OCI-LY3 (cell line): ENCODE results near the gene GRM8.

Experiments
- H2AFZ ChIP-seq: fragments of 200-600, 300-600 bp; shearing (Covaris generic); 2 replicates; pipeline ENCODE4 v1.6.0; 2014; ENCODE audit warnings: antibody characterized with exemption, low read depth, low read length
- H3K27ac ChIP-seq: fragments of 200-600, 300-600 bp; sonication (generic); 2 replicates; pipeline ENCODE4 v1.5.1; 2014; ENCODE audit warnings: mild to moderate bottlenecking, low read length, moderate library complexity, mixed read lengths
- H3K27me3 ChIP-seq: fragments of 200-600, 300-600 bp; sonication (generic); 2 replicates; pipeline ENCODE4 v1.6.1; 2014; ENCODE audit warnings: low read depth, low read length, mixed read lengths
- H3K36me3 ChIP-seq: fragments of 200-600, 300-600 bp; sonication (generic); replicated peaks from 2 replicates; pipeline ENCODE3; 2014; ENCODE audit warnings: low read depth, low read length, mixed read lengths
- H3K4me1 ChIP-seq: fragments of 300-600, 200-600 bp; sonication (generic); 2 replicates; pipeline ENCODE4 v1.6.1; 2014; ENCODE audit warnings: low read length, mixed read lengths
- H3K4me2 ChIP-seq: fragments of 200-600, 300-600 bp; sonication (generic); 2 replicates; pipeline ENCODE4 v1.6.1; 2014; ENCODE audit warnings: low read length, mixed read lengths
- H3K4me3 ChIP-seq: fragments of 300-600, 200-600 bp; sonication (generic); 2 replicates; pipeline ENCODE4 v1.5.1; 2014; ENCODE audit warnings: antibody characterized with exemption, mild to moderate bottlenecking, low read length, moderate library complexity
- H3K79me2 ChIP-seq: fragments of 300-600, 200-600 bp; shearing (Covaris generic); 2 replicates; pipeline ENCODE4 v1.6.1; 2014; ENCODE audit warnings: mild to moderate bottlenecking, low read length, mixed read lengths
- H3K9ac ChIP-seq: fragments of 300-600, 200-600 bp; shearing (Covaris generic); 2 replicates; pipeline ENCODE4 v1.6.0; 2014; ENCODE audit warnings: mild to moderate bottlenecking, low read length, moderate library complexity
- H3K9me3 ChIP-seq: fragments of 200-600, 300-600 bp; shearing (Covaris generic); 2 replicates; pipeline ENCODE4 v1.6.1; 2014; ENCODE audit warnings: low read length, mixed read lengths; ENCODE audit not compliant: insufficient read depth
- H4K20me1 ChIP-seq: fragments of 200-600, 300-600 bp; sonication (generic); 2 replicates; pipeline ENCODE4 v1.6.1; 2016; ENCODE audit warnings: low read length, mixed read lengths; ENCODE audit not compliant: insufficient read depth
- CTCF ChIP-seq: fragments of 200-600, 300-600 bp; sonication (generic); IDR thresholded peaks from 2 replicates; pipeline ENCODE4 v1.5.1; 2014; ENCODE audit warnings: antibody characterized with exemption, low read length, low read depth
- EZH2phosphoT487 ChIP-seq: fragments of 200-600 bp; shearing (Covaris generic); IDR thresholded peaks from 2 replicates; pipeline ENCODE4 v1.6.1; 2018; ENCODE audit warnings: antibody characterized with exemption, mixed run types, low read depth

Gene GRM8

GRCh38 chr7:126820925-126821324, 431.8 kb downstream of the GRM8 start:
- no peaks in the 10 kb centered on the region for H3K79me2 ChIP-seq
- no peaks in the 10 kb centered on the region for H3K27me3 ChIP-seq
- no peaks in the 10 kb centered on the region for H3K9me3 ChIP-seq
- H2AFZ ChIP-seq: no peak overlapping the region
- H3K4me1 ChIP-seq: no peaks in the 10 kb centered on the region
- no peaks in the 10 kb centered on the region for H4K20me1 ChIP-seq
- TF ChIP-seq EZH2phosphoT487: no peak
- no peak for TF ChIP-seq CTCF
- H3K4me2 ChIP-seq: no peak overlapping the region
- no peak overlapping the region for H3K27ac ChIP-seq
- no peaks in the 10 kb centered on the region for H3K36me3 ChIP-seq
- no peak overlapping the region for H3K9ac ChIP-seq
- H3K4me3 ChIP-seq: no peak overlapping the region

- H3K9me3 ChIP-seq: no peaks in the 10 kb centered on the region
- H2AFZ ChIP-seq: no peak overlapping the region
- no peaks in the 10 kb centered on the region for H3K27me3 ChIP-seq
- TF ChIP-seq CTCF: no peak
- H3K4me3 ChIP-seq: no peak overlapping the region
- no peaks in the 10 kb centered on the region for H3K36me3 ChIP-seq
- no peaks in the 10 kb centered on the region for H4K20me1 ChIP-seq
- H3K9ac ChIP-seq: no peak overlapping the region
- no peaks in the 10 kb centered on the region for H3K4me1 ChIP-seq
- H3K4me2 ChIP-seq: no peak overlapping the region
- H3K79me2 ChIP-seq: no peaks in the 10 kb centered on the region
- no peak overlapping the region for H3K27ac ChIP-seq
These were observed 433.6 kb downstream of the GRM8 start for GRCh38 chr7:126819197-126819484.

GRCh38 chr7:126818393-126819196, 434.1 kb downstream of the GRM8 start:
- no peaks in the 10 kb centered on the region for H3K4me1 ChIP-seq
- no peak overlapping the region for H3K4me2 ChIP-seq
- H3K9ac ChIP-seq: no peak overlapping the region
- no peak overlapping the region for H3K27ac ChIP-seq
- TF ChIP-seq CTCF (no peak), EZH2phosphoT487 (no peak)
- H4K20me1 ChIP-seq: no peaks in the 10 kb centered on the region
- no peaks in the 10 kb centered on the region for H3K79me2 ChIP-seq
- no peaks in the 10 kb centered on the region for H3K27me3 ChIP-seq
- no peak overlapping the region for H2AFZ ChIP-seq
- H3K4me3 ChIP-seq: no peak overlapping the region
- no peaks in the 10 kb centered on the region for H3K36me3 ChIP-seq
- H3K9me3 ChIP-seq: no peaks in the 10 kb centered on the region

- H3K27ac ChIP-seq: no peak overlapping the region
- no peaks in the 10 kb centered on the region for H3K9me3 ChIP-seq
- H3K36me3 ChIP-seq: no peaks in the 10 kb centered on the region
- H3K27me3 ChIP-seq: peaks cover 2% of the 10 kb centered on the region; the same call in 1 of the 2 replicates
- H3K79me2 ChIP-seq: no peaks in the 10 kb centered on the region
- no peak for TF ChIP-seq CTCF
- H4K20me1 ChIP-seq: no peaks in the 10 kb centered on the region
- H2AFZ ChIP-seq: no peak overlapping the region
- H3K9ac ChIP-seq: no peak overlapping the region
- no peak overlapping the region for H3K4me3 ChIP-seq
- no peaks in the 10 kb centered on the region for H3K4me1 ChIP-seq
- no peak overlapping the region for H3K4me2 ChIP-seq
These were observed 443.6 kb downstream of the GRM8 start for GRCh38 chr7:126809188-126809587.
